NOMO-1 (cell line): ENCODE measurements around the gene GNPTG.

Experiments
- DNase-seq, 2 experiments: peaks; one replicate each; lab custom pipeline; 2025; ENCODE audit not compliant: unreplicated experiment in 2 of 2; lab: John Stamatoyannopoulos, UW

The GNPTG gene

DNA sequence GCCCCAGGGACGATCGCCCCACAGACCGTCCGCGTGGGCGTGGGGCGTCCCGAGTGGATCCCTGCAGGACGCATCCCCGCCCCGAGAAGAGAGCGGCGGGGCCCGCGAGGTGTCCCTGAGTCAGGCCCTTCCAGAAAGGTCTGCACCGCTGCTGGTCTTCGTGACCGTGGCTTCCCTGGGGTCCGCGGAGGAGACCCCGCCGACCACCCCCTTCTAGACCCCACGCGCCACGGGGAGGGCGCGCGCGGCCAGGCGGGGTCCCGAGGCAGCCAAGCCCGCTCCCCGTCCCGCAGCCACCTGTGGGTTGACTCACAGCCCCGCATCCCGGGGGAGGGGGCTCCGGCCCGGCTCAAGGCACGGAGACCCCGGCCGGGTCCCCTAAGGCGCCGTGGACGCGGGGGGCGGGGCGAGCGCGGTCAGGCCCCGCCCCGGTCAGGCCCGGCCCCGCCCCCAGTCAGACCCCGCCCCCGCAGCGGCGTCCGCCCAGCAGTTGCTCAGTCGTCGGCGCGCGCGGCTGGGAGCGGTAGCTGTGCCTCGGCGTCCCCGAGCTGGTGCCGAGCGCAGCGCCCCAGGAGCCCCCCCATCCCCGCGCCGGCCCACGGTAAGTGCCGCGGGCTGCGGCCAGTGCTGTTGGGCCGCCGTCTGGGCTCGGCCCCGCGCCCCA, 18.4 kb upstream of the GNPTG start, which contains the start of gene BAIAP3:
BAIAP3 (plus strand) TSS at position 497 of the 664 bp plus-strand sequence. CDS start 4,905 bp downstream, outside the sequence.
- no peak for DNase-seq

DNA sequence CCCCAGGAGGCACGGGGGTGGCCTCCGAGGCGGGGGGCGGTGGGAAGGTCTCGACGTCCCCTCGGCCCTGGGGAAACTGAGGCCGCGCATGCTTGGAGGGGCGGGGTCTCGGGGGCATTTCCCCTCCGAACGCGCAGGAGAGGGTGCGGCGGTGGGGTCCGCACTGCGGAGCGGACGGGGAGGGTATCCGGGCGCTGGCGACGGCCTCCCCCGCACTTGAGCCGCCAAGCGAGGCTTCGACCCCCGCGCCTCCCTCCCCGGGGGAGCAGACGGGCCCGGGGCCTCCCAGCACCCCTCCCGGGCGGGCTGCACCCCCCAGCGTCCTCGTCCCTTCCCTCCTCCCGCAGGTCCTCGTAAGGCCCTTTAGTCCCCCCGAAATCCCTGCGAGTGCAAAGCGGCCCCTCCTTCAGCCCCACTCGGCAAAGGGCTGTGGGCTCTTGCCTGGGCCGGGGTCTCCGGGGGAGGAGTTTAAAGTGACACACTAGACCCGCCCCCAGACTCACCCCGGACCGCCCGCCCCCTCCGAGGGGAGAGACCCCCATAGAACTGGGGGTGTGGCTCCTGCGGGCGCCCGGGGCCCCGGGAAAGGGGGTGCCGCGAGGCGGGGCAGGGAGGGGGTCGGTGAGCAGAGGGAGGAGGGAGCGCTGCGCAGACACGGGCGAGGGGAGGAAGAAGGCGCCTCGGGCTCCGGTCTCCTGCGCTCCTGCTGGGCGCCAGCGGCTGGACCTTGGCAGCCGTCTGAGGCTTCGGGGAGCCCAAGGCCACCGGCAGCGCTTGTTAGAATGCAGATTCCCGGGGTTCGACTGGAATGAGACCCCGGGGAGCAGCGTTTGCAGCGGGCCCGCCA, 17.7 kb upstream of the GNPTG start:
- no peak for DNase-seq

DNA sequence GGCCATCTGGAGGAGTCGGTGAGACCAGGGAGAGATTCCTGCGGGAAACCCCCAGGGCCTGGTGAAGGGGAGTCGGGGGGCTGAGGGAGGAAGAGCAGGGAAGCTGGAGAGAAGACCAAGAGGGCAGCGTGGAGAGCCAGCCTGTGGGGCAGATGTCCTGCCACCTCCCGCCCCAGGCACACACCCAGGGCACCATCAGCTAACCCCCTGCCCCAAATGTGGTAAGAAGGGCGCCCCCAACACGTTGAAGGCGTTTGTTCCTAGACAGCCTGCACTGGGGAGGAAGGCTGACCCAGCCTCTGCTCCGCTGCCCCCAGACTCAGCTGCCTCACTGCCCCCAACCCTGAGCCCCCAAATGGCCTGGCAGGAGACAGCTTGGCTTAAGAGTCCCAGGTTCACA, 17.0 kb upstream of the GNPTG start:
- no peak for DNase-seq

DNA sequence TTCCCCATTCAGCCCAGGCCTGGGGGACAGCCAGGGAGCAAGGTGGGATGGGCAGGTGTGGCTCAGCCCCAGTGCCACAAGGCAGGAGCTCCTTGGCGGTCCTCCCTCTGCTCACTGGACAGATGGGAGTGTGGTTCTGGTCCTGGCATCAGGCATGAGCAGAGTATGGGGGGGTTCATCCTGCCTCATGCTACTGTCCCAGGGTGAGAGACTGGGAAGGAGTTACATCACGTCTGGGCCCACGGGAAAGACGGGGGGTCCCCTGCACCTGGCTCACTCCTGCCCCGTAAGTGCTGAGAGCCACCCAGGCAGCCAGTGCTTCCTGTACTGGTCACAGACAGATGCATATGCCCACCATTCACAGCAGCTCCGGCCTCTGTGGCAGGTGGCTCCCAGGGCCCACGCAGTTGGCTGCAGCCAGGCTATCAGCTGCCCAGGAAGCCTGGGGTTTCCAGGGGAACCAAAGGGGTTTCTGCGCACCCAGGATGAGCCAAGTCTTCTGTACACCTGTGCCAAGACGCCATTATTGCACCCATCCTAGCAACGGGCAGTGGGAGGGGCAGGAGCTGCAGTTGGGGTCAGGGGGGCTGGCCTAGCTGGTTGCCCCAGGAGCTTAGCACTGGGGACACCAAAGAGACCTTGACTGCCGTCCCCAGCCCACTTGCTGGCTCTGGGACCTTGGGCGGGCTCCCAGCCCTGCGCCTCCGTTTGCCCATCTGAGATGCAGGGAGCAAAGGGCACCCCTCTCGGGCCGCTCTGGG, 16.3 kb upstream of the GNPTG start:
- no peak for DNase-seq

GRCh38 chr16:1335996-1336395, 15.7 kb upstream of the GNPTG start:
- DNase-seq = no peak

DNA sequence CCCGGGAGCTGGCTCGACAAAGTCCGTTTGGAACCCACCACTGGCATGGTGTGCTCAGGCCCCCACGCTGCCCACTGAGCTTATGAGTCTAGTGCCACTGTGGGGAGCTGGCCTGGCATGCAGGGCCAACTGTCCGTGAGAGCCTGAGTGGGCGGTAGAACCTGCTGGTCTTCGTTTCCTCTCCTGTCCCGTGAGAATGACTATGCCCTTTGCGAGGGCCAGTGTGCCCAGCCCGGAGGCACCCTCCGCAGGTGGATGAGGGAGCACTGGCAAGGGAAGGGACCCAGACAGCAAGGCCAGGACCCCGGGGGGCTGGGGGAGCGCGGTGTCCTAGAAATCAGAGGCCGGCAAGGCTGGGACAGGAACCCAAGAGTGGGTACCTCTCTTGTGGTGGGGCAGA, 15.1 kb upstream of the GNPTG start:
- no peak for DNase-seq

DNA sequence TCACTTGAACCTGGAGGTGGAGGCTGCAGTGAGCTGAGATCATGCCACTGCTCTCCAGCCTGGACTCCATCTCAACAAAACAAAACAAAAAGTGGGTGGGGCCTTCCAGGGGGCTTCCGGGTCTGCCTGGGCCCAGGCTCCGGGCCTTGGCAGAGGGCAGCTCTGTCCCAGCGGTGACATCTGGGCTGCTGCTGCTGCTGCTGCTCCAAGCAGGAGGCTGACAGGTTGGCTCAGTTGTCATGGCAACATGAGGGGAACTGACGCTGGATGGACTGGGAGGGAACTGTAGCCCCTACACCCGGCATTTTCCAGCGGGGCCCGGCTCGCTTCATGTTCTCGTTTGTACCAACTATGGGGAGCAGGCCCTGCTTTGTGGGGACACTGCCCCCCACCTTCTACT, 14.2 kb upstream of the GNPTG start:
- no peak for DNase-seq

GRCh38 chr16:1338119-1338730, 13.5 kb upstream of the GNPTG start:
- no peak for DNase-seq

DNA sequence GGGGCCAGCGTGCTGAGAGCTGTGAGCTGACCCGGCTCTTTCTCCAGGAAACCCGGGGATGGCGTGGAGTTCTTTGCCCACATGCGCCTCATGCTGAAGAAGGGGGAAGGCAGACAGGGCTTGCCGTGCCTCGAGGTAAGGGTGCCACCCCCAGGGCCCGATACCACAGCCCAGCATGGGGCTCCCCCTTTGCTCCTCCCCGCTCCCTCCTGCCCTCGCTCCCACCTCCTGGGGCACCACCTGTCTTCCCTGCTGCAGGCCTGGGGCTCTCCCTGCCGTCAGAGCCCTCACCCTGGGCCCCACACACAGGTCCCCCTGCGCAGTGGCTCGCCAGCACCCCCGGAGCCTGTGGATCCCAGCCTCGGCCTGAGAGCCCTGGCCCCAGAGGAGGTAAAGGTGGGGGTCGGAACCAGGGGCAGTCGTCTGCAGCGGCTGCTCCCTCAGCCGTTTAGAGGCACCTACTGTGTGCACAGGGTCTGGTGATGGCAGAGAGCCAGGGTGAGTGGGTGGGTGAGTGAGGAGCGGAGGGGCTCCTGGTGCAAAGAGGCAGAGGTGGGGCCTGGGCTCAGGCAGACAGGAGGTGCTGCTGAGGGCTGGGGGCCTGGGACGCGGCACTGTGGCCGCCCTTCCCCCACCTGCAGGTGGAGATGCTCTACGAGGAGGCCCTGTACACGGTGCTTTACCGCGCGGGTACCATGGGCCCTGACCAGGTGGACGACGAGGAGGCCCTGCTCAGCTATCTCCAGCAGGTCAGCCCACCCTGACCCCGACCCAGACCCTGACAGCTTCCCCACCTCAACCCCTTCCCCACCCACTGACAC, 12.7 kb upstream of the GNPTG start:
- no peak for DNase-seq

DNA sequence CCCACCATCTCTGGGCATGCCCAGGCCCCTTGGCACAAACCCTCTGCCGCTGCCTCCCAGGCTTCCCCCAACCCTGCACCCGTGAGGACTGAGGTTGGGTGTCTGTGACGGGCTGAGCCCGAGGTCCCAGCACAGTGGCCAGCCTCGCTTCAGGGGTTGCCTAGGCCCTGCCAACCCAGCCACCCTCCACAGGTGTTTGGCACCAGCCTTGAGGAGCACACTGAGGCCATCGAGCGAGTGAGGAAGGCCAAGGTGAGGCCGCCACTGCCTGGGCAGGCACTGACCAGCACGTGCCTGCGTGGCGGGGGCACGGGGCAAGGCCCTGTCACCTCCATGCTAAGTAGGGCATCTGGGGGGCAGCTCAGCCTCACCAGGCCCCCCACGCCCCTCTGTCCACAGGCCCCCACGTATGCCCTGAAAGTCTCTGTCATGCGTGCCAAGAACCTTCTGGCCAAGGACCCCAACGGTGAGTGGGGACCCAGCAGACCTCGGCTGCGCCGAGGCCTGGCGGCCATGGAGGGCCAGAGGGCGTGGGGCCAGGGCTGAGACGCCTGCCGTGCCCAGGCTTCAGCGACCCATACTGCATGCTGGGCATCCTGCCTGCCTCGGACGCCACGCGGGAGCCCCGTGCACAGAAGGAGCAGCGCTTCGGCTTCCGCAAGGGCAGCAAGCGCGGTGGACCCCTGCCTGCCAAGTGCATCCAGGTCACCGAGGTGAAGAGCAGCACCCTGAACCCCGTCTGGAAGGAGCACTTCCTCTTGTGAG, 10.8 kb upstream of the GNPTG start:
- DNase-seq = no peak

- DNase-seq = no peak
Observed at GRCh38 chr16:1341495-1342420, 10.0 kb upstream of the GNPTG start.

DNA sequence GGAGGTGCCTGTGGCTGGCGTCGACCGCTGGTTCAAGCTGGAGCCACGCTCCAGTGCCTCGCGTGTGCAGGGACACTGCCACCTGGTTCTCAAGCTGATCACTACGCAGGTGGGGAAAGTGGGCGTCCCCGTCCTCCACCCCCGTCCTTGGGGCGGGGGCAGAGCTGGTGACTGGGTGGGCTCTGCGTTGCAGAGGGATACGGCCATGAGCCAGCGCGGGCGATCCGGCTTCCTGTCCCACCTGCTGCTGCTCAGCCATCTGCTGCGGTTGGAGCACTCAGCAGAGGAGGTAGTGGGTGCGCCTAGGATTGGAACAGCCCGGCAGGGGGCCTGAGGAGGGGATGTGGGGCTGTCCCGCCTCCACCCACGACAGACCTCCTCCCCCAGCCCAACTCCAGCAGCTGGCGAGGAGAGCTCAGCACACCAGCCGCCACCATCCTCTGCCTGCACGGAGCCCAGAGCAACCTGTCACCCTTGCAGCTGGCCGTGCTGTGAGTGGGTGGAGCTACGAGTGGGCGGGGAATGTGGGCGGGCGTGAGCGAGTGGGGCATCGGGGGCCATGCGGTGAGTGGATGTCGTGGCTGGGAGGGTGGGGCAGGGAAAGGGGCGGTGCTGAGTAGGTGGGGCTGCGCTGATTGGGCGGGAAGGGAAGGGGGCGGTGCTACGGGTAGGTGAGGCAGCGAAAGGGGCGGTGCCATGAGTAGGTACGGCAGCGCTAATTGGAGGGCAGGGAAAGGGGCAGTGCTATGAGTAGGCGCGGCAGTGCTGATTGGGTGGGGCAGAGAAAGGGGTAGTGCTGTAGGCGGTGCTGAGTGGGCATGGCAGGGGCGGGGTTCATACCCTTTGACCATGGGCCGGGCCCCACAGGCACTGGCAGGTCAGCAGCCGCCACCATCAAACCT, 9.0 kb upstream of the GNPTG start:
- DNase-seq = peak; percentile 99 to 100

DNA sequence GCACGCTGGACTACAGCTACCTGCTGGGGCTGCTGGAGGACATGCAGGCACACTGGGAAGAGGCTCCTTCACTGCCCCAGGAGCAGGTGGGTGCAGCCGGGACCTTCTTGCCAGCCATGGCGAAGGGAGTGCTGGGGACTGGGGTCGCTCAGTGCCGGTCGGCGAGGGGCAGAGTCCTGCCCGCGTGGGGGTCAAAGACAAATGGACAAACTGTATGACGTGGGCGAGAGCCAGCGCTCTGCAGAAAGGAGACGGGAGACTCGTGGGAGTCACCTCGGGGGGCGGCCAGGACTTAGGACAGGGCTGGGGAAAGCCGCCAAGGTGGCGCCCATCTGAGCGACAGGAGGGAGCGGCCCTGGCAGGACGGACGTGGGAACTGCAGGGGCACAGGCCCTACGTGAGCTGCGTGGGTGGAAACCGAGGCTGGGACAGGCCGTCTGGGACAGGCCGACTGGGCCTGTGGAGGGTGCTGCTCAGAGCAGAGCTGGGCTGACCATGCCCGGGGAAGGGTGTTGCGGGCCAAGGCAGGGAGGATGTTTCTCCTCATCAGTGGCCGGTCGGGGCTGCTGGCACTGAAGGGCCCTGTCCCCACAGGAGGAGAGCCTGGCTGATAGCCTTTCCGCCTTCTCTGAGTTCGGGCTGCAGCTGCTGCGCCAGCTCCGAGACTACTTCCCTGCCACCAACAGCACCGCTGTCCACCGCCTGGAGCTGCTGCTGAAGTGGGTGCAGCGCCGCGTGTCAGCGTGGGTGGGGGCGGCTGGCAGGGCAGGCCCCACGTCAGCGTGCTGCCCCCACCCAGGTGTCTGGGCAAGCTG, 8.1 kb upstream of the GNPTG start:
- no peak for DNase-seq

- no peak for DNase-seq
Observed at GRCh38 chr16:1344499-1344898, 7.2 kb upstream of the GNPTG start.

DNA sequence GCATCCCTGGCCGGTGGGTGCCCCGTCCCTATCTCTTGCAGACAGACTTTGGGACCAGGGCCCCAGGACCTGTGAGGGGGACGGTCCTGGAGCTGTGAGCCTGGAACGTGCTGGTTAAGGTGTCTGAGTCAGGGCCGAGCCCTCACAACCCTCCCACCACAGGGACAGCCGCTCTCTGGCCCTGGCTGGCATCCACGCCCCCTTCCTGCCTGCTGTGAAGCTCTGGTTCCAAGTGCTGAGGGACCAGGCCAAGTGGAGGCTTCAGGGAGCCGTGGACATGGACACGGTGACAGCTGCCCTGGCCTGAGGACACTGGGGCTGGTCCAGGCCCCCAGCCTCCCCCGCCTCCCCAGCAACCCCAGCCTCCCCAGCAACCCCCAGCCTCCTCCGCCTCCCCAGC, 6.6 kb upstream of the GNPTG start:
- no peak for DNase-seq

DNA sequence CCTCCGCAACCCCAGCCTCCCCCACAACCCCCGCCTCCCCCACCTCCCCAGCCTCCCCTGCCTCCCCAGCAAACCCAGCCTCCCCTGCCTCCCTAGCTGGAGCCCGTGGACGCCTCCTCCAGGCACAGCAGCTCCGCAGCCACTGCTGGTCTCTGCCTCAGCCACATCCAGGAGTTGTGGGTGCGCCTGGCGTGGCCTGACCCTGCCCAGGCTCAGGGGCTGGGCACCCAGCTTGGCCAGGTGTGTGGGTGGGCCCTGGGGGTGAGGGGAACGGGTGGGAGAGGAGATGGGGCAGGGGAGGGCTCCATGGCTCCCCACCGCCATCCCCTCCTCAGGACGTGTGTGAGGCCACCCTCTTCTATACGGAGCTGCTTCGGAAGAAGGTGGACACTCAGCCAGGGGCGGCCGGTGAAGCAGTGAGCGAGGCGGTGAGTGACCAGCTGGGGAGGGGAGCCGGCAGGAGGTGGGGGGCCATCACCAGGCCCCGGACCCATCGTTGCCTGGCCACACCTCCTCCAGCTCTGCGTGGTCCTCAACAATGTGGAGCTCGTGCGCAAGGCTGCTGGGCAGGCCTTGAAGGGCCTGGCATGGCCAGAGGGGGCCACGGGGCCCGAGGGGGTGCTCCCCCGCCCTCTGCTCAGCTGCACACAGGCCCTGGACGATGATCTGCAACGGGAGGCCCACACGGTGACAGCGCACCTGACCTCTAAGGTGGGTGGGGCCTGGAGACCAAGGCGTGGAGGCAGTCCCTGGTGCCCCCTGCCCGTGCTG, 5.9 kb upstream of the GNPTG start:
- DNase-seq = no peak
